Activated CD4-positive, CD25-positive, alpha-beta regulatory T cell (primary cell): ENCODE measurements around the gene PPID.
"Not testable (repeated sequence)": the region's sequence is repeated elsewhere in the genome, so short reads cannot be mapped to it uniquely, and the experiment has no call there.

ENCODE experiments used
- DNase-seq, 4 experiments: peaks; one replicate each; lab custom pipeline; 2025; lab: John Stamatoyannopoulos, UW

PPID gene

DNA sequence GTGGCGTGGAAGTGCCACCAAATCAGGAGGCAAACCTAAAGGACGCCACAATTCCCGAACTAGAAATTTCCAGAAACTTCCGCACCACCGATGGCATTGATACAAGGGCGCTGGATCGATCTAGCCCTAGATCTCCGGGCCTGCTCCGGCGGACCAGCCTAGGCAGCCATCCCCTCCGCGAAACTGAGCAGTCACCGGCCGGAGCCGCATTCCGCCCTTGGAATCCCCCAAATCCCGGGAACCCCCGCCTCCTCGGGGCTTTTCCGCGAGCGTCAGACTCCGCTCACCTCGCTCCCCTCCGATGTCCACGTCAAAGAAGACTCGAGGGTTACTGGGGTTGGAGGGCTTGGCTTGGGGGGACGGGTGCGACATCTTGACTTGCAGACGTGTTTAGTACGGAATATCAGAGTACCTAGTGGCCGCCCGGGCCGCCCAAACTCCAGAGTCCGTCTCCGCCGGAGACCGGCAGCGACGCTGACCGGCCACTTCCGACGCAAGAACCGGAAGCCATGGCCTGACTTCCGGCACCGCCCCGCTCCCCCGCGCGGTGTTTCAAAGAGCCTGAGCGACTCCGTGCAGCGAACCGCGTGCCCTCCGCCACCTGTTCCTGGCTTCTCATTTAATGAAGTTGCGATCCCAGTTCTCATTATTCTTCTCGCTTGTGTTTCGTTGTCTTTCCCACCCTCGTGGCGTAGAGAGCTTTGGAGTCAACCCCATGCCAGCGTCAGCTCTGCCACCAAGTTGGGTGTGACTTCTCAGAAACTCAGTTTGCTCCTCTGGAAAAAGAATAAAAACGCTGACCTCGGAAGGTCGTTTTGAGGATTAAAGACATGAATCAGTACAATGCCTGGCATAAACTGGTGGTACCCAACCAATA, at the start of gene PPID:
TSS of gene PPID (minus strand) at position 480 of the 877 bp plus-strand sequence. CDS start at position 372, 108 bp downstream.
- DNase-seq, result peak; percentile 52 to 69 (median 64)

DNA sequence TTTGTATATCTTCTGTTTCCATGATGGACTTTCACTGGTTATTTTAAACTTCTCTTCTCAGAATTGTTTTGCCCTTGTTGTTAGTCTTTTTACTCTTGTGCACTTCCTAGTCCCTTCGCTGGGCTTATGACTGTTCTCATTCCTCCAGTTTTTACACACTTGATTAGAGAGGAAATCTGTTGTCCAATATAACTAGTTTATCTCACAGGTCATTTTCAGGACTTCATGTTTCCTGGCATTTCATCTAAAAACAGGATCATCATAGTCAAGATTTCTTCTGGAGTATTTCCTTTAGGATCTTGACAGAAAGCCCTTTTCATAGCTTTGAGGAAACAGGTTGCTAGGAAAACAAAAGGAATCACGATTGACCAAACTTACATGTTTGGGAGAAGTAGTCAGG, 48.6 kb upstream of the PPID start:
- DNase-seq, result no peak

DNA sequence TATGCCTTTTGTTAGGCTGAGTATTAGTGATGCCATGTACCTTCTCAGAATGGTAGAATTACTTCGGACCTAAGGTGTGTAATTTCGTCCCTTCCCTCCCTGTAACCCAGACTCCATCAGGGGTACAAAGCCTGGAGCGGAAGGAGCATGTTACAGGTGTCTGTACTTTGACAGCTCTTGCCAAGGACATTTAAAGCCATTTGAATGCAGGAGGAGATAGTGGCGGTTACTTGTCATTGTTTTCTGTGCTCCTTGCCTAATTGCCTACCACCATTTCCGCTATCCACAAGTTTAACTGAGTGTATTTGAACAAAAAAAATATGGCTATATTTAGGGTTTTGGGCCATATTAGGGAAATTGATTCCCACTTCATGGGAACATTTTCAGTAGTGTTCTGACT, 47.5 kb upstream of the PPID start:
- no peak for DNase-seq

DNA sequence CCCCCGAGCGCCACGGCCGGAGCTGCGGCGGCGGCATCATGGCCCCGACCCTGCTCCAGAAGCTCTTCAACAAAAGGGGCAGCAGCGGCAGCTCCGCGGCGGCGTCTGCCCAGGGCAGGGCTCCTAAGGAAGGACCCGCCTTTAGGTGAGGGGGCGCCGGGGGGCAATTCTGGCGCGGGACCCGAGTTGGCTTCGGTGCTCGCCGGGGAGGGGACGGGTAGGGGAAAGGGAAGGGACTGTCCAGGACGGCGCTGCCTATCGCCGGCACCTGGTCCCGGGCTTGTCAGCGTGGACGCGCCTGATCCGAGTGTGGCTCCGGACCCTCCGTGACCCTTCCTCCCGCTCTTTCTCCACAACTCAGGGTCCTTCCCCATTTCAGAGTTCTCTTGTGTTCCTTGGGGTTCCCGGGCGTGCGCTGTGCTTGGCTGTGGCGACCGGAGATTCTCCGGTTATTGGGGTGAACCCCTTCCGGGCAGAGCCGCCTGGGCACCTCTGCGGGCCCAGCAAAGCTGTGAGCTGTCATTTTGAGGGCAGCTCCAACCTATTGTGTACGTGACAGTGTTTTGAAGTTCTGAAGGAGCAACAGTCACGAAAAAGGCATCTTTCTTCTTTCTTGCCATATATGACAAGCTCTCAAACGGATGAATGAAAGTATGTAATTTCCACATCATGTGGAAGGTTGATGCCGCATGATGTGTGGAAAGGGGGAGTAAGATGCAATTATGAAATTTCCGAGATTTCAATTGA, 46.2 kb upstream of the PPID start:
- peak; percentile 3 to 25 (median 11) for DNase-seq

DNA sequence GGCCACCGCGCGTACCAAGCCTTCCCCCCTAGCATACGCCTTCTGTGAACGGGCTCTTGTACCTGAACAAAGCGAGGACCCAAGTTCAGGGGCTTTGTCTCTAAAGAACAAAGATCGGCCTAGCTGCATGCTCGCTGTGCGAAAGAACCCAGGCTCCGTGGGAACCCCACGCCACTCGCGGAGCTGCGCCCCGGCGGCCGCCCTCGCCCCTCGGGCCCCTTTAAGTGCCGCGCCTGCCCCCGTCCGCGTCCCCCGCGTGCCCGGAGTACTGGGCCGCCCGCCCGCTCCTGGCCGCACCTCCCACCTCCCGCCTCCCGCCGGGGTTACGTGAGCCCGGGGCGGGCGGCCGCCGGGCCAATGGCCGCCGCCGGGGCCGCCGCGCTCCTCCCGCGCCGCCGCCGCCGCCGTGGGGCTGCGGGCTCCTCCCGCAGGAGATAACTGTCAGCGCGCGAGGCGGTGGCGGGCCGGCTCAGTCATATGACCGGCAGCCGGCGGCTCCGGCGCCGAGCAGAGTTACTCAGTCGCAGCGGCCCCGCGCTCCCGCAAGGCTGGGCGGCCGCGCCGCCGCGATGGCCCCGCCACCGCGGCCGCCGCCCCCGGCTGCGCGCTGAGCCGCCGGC, 45.5 kb upstream of the PPID start, which contains the start of gene FNIP2:
TSS of gene FNIP2 (plus strand) at position 472 of the 620 bp plus-strand sequence. CDS start 187 bp downstream, outside the sequence.
- DNase-seq, result peak; percentile 21 to 48 (median 36)

DNA sequence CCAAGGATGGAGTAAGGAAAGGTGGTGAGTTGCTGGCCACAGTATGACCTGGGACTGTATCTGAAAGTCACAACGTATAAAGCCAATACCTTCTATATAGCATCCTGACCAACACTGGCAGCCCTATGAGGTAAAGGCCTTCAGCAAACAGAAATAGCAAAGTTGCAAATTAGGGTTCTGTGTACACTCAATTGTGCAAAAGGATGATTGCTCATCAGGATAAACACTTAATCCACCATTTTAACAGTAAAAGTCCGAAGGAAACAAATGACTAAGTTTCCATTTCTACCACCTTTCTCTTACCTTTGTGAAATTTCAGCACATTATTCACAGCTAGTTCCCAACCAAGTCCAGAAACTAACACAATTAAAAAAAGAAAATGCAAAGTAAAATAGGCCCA, 44.3 kb upstream of the PPID start:
- DNase-seq, result no peak

DNA sequence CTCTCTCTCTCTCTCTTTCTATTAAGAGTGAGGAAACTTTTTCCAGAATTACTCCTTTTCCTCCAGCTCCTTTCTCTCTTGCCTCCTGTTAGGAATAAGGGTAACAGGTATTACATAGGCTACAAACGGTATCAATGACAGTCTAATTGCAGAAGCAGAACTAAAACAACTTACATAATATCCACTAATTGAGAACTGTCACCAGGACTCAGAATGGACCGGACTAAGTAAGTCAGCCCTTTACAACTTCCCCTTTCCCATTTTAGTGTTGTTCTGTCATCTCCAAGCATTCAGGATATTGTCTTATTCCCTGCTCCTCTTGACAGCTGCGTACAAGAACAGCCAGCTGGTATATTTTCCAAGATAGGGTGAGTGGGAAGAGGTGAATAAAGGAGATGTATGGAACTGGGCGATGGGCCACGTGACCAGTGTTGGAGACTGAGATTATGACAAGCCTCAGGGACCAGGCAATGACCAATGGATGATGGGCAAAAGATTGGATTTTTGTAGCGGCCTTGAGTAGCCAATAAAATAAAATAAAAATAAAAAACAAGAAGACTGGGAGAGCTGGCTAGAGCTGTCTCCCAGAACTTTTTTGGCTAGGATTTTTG, 43.3 kb upstream of the PPID start:
- no peak for DNase-seq

DNA sequence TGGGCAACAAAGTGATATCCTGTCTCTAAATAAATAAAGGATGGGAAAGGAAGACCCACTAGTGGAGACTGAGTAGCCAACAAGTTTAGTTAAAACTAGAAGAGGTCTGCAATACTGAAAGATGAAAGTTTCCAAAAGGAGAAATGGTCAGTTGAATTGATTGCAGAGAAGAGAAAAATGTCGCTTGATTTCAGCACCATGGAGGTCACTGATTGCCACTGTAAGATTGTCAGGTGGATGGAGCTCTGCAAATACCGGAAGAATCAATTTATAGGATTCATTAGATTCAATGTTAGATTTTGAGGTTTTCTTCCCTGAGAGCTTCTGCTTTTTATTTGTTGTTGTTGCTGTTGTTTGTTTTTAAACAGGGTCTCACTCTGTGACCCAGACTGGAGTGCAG, 40.3 kb upstream of the PPID start:
- no peak for DNase-seq

DNA sequence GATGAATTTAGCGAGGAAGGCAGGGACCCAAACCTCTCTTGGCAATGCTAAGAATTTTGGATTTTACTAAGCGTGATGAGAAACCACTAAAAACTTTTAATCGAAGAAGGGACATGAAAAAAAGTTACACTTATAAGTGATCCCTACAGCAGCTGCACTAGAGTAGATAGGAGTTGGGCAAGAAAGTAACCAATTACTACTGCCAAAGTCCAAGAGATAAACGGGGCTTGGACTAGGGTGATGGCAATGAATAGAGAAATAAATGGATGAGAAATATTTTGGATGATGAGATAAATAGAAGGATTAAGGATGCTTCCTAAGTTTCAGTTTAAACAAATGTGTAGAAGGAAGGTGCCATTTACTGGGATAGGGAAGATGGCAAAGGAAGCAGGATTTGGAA, 39.4 kb upstream of the PPID start:
- no peak for DNase-seq

DNA sequence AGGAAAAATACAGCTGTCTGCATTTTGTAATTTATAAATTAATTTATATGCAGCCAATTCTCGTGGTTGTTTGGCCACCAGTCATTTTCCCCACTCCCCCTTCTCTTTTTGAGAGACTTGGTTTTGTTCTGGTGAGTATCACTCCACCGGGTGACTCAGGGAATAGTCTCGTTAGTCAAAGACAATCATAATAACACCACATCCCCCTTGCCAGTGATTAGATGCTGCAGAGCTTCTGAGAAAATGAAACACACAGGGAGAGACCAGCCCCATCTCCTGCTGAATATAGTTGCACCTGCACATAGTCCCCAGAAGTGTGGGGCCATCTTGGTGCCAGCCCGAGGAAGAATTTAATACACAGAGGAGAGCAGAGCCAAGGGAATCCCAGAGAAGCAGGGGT, 37.7 kb upstream of the PPID start:
- no peak for DNase-seq

DNA sequence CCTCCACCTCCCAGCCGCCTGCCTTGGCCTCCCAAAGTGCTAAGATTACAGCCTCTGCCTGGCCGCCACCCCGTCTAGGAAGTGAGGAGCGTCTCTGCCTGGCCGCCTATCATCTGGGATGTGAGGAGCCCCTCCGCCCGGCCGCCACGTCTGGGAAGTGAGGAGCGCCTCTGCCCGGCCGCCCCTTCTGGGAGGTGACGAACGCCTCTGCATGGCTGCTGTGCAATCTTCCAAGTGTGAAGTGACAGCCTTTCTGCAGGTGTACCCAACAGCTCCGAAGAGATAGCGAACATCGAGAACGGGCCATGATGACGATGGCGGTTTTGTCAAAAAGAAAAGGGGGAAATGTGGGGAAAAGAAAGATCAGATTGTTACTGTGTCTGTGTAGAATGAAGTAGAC, 36.3 kb upstream of the PPID start:
- DNase-seq, result not testable (repeated sequence)

DNA sequence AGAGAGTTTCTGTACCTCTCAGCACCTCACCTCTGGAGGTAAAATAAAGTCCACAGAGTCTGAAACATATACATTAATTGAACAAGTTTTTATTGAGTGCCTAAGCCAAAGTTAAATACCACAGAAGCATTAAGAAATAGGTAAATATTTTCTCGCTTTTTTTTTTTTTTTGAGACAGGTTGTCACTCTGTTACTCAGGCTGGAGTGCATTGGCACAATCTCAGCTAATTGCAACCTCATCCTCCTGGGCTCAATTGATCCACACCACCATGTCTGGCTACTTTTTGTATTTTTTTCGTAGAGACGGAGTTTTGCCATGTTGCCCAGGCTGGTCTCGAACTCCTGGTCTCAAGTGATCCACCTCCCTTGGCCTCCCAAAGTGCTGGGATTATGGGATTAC, 35.5 kb upstream of the PPID start:
- no peak for DNase-seq

DNA sequence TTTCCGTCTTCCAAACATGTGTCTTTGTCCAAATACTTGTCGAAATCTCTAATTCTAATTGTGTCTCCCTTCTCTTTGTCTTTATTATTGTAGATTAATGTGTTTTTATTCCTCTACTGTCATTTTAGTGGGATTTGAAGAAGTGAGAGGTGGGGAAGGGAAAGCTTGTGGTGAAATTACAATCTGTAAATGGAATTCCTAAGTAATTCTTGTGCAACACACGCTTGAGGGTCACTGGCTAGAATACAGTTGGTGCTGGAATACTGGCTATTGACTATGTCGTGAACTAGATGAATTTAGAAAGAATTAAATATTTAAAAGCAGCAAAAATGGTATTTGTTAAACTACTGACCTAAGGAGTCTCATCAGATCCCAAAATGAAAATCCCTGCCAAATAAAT, 34.9 kb upstream of the PPID start:
- no peak for DNase-seq

DNA sequence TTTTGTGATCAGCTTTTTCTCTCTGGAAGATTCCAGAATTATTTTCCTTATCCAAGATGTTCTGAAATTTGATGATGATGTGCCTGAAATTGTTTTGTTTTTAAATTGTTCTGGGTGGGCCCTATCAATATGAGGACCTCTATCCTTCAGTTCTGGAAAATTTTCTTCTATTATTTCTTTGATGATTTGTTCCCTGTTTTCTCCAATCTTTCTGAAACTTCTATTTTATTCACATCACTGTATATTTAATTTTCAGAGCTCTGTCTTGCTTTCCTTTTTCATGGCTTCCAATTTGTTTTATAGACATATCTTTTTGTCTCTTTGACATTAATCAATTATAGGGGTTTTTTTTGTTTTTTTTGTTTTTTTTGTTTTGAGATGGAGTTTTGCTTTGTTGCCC, 33.4 kb upstream of the PPID start:
- no peak for DNase-seq

DNA sequence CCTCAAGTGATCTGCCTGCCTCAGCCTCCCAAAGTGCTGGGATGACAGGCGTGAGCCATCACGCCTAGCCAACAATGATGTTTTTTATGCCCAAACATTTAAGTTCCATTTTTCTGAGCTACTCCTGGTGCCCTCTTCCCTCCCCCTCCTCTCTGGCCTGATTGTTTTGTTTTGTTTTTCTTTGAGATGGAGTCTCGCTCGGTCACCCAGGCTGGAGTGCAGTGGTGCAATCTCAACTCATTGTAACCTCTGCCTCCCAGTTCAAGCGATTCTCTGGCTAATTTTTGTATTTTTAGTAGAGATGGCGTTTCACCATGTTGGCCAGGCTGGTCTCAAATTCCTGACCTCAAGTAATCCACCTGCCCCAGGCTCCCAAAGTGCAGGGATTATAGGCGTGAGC, 32.6 kb upstream of the PPID start:
- not testable (repeated sequence) for DNase-seq

DNA sequence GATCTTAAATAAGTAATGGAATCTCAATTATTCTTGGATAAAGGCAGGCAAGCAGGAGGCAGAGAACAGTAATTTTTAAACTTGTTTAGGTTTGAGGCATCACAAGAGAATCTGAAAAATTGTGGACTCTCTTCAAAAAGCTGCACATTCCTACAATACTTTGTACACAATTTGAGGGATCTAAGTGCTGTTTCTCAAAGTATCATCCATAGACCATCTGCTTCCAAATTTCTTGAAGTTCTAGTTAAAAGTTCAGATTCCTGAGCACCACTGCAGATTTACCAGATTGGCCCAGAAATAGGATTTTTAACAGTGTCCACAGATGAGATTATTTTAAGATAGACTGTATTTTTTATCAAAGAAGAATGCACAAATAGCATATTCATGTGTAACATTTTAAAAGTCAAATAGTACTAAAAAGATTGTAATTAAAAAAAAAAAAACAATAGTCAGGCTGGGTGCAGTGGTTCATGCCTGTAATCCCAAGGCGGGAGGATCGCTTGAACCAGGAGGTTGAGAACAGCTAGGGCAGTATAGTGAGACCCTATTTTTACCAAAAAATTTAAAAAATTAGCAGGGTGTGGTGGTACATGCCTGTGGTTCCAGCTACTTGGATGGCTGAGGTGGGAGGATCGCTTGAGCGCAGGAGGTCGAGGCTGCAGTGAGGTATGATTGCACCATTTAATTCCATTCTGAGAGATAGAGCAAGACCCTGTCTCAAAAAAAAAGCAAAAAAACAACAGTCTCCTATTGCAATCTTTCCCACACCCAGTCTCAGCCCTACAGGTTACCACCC, 31.4 kb upstream of the PPID start:
- no peak for DNase-seq

DNA sequence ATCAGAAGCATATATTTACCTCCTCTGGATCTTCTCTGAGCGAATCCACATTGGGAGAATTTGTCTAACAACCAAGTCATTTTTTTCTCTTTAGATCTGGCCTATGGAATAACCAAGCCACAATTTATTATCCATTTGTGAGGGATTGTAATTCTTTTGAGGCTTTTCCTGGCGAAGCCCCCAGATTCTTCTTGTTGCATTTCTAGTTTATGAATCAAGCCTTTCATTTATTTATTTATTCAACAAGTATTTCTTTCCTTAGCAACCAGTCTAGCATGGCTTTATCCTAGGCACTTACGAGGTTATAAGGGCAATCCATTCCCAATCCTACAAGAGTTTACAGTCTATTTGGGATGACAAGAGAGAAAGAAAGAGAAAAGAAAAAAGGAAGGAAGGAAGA, 27.2 kb upstream of the PPID start:
- DNase-seq, result no peak

DNA sequence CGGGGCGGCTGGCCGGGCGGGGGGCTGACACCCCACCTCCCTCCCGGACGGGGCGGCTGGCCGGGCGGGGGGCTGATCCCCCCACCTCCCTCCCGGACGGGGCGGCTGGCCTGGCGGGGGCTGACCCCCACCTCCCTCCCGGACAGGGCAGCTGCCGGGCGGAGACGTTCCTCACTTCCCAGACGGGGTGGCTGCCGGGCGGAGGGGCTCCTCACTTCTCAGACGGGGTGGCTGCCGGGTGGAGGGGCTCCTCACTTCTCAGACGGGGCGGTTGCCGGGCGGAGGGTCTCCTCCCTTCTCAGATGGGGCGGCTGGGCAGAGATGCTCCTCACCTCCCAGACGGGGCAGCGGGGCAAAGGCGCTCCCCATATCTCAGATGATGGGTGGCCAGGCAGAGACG, 23.3 kb upstream of the PPID start:
- DNase-seq, result not testable (repeated sequence)

DNA sequence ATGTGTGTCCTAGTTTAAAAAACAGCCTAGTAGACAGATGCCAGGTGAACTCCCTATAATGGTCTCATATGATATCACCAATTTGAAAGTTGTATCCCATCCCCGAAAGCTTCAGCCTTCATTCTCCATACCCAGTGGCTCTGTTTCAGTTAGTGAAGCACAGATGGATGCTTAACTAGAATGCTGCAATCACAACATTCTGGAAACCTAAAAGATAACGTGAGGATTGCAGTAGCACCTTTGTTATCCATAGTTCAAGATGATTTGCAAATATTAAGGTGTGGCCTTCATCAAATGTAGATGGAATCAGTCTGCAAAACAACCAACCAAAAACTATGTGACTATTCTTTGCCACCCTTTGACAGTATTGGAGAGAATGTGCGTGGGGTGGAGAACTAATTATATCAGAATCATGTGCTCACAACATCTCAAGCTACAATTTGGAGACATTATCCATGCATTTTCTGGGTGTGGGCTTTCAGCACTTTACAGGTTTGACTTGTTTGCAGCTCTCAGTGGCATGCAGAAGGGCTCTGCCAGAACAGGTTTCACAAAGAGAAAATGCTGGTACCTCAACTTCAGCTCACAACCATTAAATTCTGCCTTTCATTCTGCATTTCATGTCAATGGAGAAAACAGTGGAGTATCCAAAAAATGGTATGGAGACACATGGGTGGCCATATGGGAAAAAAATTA, 18.3 kb upstream of the PPID start:
- DNase-seq, result no peak

DNA sequence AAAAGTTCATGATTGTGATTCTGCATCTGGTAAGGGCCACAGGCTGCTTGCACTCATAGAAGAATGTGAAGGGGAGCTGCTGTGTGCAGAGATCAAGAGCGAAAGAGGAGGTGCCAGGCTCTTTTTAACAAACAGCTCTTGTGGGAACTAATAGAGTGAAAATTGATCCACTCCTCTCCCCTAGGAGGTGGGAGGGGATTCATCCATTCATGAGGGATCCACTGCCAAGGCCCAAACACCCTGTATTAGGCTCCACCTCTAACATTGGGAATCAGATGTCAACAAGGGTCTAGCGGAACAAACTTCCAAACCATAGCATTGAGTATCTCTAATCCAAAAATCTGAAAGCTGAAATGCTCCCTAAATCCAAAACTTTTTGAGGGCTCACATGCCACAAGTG, 16.4 kb upstream of the PPID start:
- no peak for DNase-seq

DNA sequence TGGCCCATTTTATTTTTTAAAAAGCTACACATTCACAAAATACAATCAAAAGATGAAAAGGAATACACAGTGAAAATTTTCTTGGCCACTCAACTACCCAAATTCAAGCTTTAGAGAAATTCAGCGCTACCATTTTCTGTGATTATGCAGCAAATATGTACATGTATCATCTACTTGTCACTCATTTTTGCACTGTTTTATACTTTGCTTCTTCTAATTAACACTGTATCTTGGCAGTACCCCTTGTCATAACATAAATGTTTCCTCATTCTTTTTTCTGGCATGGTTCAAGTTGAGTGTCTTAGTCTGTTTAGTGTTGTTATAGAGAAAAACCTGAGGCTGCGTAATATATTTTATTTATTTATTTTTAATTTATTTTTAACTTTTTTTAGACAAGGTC, 15.7 kb upstream of the PPID start:
- no peak for DNase-seq
